WERI-Rb-1 (cell line): ENCODE results near the gene MKRN1.
"Not testable (repeated sequence)": the region's sequence is repeated elsewhere in the genome, so short reads cannot be mapped to it uniquely, and the experiment has no call there.

Experiments used
- DNase-seq: peaks from one replicate; pipeline ENCODE4 v3.0.0-alpha.2; 2020
- H3K27ac ChIP-seq: fragments of 250-450 bp; sonication (Bioruptor Pico); 2 replicates; pipeline ENCODE4 v1.5.1; 2020; ENCODE audit warnings: mild to moderate bottlenecking, moderate library complexity
- H3K27me3 ChIP-seq: fragments of 250-450 bp; sonication (Bioruptor Pico); 2 replicates; pipeline ENCODE4 v1.5.1; 2021; ENCODE audit warnings: mild to moderate bottlenecking, low read depth, moderate library complexity; ENCODE audit not compliant: insufficient read depth, severe bottlenecking
- H3K36me3 ChIP-seq: fragments of 250-450 bp; sonication (Bioruptor Pico); 2 replicates; pipeline ENCODE4 v1.5.1; 2020; ENCODE audit warnings: mild to moderate bottlenecking, moderate library complexity
- H3K4me3 ChIP-seq: 2 replicates; pipeline ENCODE4 v1.5.1; 2011; ENCODE audit warnings: low read depth, mild to moderate bottlenecking, control low read depth, low read length
- H3K9me3 ChIP-seq: fragments of 250-450 bp; sonication (Bioruptor Pico); 2 replicates; pipeline ENCODE4 v1.5.1; 2021; ENCODE audit warnings: mild to moderate bottlenecking, moderate library complexity; ENCODE audit not compliant: severe bottlenecking
- CTCF ChIP-seq: IDR thresholded peaks from 2 replicates; pipeline ENCODE4 v1.5.1; 2011; ENCODE audit warnings: low read depth, mild to moderate bottlenecking, control low read depth, inconsistent platforms, low read length

The MKRN1 gene

GRCh38 chr7:140506788-140507464 lies 27.6 kb upstream of the MKRN1 start:
- Histone ChIP-seq H3K27ac (peak overlapping the region; percentile 82), H3K36me3 (no peaks in the 10 kb centered on the region), H3K9me3 (no peaks in the 10 kb centered on the region), H3K27me3 (no peaks in the 10 kb centered on the region), H3K4me3 (no peak overlapping the region)
- peak; percentile 45; the same call in 1 of the 2 replicates for TF ChIP-seq CTCF
- DNase-seq = peak; percentile 82

GRCh38 chr7:140501966-140502365 lies 22.7 kb upstream of the MKRN1 start:
- Histone ChIP-seq H3K27ac (no peak overlapping the region), H3K27me3 (no peaks in the 10 kb centered on the region), H3K36me3 (no peaks in the 10 kb centered on the region), H3K9me3 (no peaks in the 10 kb centered on the region), H3K4me3 (no peak overlapping the region)
- no peak for TF ChIP-seq CTCF
- peak; percentile 23 for DNase-seq

GRCh38 chr7:140497807-140498206 lies 18.5 kb upstream of the MKRN1 start:
- H3K4me3 ChIP-seq, H3K27ac ChIP-seq, H3K36me3 ChIP-seq: not testable (repeated sequence)

GRCh38 chr7:140497241-140497769 lies 18.0 kb upstream of the MKRN1 start:
- Histone ChIP-seq H3K9me3 (no peaks in the 10 kb centered on the region), H3K27ac (no peak overlapping the region), H3K4me3 (no peak overlapping the region), H3K27me3 (no peaks in the 10 kb centered on the region), H3K36me3 (no peaks in the 10 kb centered on the region)
- no peak for DNase-seq
- TF ChIP-seq CTCF = no peak

More at GRCh38 chr7:140497807-140498206, 18.5 kb upstream of the MKRN1 start:
- DNase-seq, H3K9me3 ChIP-seq, H3K27me3 ChIP-seq: not testable (repeated sequence)

GRCh38 chr7:140495514-140496097 lies 16.3 kb upstream of the MKRN1 start:
- Histone ChIP-seq H3K9me3 (no peaks in the 10 kb centered on the region), H3K36me3 (no peaks in the 10 kb centered on the region), H3K27me3 (no peaks in the 10 kb centered on the region), H3K4me3 (no peak overlapping the region), H3K27ac (no peak overlapping the region)
- no peak for TF ChIP-seq CTCF
- DNase-seq = no peak

- Histone ChIP-seq H3K36me3 (no peaks in the 10 kb centered on the region), H3K27ac (no peak overlapping the region), H3K4me3 (no peak overlapping the region), H3K9me3 (no peaks in the 10 kb centered on the region), H3K27me3 (no peaks in the 10 kb centered on the region)
- TF ChIP-seq CTCF = no peak
- DNase-seq = no peak
Observed at GRCh38 chr7:140494867-140495266, 15.6 kb upstream of the MKRN1 start.
